Measurements from ENCODE around the gene CLEC2D.
"Not testable (repeated sequence)": the region's sequence is repeated elsewhere in the genome, so short reads cannot be mapped to it uniquely, and the experiment has no call there.

Gene CLEC2D

DNA sequence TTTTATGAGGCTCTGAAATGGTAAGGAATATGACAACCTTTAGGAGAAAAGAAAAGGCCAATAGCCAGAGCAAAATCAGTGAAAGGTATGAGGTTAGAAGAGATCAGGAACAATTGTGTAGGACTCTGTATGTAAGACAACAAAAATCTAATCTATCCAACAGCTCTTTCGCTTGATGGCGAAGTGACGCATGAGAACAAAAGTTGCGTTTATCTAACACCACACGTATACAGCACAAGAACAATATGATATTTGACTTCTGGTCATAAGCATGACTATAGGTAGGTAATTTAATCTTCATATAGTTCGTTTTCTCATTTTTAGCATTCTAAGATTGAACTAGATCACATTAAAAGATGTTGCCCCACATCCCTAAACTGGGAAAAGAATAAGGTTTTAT, 61.9 kb downstream of the CLEC2D start:
- DNase-seq: no peak

DNA sequence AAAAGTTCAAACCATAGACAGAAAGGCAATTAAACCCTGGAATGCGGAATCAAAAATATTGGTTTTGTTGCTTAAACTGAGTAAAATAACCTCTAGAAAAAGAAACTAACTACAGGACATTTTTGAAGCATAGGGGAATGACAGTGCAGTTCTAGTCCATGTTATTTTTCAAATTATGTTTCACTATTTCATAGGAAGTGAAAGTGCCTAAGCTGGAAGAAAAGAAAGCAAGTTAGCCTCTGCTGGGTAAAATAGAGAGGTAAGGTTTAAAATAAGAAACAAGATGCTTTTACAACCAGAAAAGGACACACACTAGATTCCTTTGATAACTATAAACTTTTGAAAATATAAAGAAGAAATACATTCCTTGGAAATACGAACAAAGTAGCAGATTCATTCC, 62.3 kb downstream of the CLEC2D start:
- no peak for DNase-seq

DNA sequence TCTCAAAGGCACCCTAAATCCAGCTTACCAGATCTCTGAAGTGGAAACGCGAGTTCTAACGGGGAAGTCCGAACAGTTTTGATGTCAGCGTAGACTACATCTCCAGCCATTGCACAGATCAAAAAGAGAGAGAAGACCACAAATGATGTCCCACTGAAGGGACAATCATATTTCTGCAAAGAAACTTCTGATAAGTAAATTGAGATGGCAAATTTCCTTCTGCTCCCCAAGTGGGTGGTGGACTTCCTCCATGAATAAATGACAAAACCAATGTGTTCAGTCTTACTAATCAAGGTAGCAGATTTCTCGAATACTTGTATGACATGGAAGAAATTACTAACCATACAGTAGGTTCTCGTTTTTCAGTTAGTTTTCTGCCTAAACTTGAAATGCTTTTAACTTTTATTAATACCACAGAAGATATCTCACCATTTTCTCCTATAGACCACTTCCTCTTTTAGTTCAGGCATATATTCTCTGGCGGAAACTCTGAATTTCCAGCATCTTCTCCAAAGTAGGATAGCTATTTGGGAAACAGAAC, 63.5 kb downstream of the CLEC2D start, which contains the start of gene CLECL1:
Gene CLECL1 (minus strand): TSS at position 177 of the 541 bp plus-strand sequence.
- DNase-seq: no peak

DNA sequence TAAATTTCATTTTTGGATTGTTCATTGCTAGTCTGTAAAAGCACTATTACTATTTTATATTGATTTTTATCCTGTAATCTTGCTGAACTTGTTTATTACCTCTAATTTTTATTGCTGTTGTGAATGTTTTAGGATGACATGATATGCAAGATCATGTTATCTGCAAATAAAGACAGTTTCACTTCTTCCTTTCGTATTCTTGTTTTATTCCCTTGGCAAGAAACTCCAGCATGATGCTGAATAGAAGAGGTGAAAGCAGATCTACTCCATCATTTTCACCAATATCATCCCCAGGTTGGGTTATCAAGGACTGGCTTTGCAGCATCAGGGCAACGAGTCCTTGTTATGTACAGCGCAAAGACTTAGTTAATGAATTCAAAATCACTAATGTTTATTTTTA, 66.1 kb downstream of the CLEC2D start:
- no peak for DNase-seq

DNA sequence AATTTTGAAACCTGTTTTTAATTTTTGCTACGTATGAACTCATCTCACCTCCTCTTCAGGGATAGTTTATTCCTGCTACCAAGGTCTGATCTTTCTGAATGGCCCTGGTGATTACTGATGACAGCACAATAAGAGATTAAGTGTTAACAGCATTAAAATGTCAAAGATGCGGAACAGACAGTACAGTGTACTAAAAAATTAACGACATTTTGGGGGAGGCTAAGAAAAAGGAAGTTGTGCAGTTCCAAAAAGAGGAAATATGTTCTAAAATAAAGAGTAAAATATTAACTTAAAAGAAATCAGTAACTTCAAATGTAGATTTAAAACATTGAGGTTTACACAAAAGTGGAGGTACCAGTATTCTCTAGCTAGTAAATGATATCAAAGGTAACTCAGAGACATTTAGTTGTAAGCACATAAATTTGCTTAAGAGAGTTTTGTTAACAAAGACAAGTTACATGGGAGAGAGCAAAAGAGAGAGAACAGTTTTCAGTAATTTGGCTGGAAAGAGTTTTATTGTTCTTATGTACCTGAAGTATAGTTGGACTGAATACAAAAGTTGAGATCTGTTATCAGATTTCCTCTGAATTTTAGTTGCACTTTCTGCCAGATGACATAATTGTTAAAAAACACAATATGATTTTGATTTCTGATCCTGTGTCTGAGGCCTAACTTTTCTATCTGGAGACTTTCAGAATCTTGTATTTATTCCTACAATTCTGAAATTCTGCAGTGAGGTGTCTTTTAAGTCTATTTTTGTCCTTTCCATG, 67.6 kb downstream of the CLEC2D start:
- DNase-seq: no peak

DNA sequence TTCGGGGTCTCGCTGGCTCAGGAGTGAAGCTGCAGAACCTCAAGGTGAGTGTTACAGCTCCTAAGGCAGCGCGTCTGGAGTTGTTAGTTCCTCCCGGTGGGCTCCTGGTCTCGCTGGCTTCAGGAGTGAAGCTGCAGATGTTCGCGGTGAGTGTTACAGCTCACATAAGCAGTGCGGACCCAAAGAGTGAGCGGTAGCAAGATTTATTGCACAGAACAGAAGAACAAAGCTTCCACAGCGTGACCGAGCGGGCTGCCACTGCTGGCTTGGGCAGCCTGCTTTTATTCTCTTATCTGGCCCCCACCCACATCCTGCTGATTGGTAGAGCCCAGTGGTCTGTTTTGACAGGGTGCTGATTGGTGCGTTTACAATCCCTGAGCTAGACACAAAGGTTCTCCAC, 69.4 kb downstream of the CLEC2D start:
- DNase-seq: not testable (repeated sequence)

DNA sequence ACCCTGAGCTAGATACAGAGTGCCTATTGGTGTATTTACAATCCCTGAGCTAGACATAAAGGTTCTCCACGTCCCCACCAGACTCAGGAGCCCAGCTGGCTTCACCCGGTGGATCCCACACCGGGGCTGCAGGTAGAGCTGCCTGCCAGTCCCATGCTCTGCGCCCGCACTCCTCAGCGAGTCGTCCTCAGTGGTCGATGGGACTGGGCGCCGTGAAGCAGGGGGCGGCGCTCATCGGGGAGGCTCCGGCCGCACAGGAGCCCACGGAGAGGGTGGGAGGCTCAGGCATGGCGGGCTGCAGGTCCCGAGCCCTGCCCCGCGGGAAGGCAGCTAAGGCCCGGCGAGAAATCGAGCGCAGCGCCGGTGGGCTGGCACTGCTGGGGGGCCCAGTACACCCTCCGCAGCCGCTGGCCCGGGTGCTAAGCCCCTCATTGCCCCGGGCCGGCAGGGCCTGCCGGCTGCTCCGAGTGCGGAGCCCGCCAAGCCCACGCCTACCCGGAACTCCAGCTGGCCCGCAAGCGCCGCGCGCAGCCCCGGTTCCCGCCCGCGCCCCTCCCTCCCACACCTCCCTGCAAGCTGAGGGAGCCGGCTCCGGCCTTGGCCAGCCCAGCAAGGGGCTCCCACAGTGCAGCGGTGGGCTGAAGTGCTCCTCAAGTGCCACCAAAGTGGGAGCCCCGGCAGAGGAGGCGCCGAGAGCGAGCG, 70.0 kb downstream of the CLEC2D start:
- not testable (repeated sequence) for DNase-seq

DNA sequence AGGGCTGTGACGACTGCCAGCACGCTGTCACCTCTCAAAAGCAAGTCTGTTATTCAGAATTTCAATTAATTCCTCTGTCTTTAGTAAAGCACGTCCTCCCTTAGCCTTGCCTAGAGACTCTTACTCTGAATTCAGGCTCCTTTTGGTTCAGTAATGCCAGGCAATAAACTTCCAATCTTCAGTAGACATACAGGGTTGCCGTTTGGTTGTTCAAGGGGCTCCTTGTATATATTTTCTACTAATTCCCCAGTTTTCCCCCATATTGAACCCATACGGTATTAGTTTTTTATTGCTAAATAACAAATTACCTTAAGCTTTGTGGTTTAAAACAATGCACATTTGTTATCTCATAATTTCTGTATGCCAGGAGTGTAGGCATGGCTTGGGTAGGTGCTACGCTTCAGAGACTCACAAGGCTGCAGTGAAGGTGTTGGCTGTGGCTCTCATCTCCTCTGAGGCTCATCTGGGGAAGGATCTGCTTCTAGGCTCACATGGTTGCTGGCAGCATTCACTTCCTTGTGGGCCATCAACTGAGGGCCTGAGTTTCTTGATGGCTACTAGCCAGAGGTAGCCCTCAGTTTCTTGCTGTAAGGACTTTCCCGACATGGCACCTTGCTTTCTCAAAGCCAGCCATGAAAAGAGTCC, 70.7 kb downstream of the CLEC2D start:
- DNase-seq: no peak

DNA sequence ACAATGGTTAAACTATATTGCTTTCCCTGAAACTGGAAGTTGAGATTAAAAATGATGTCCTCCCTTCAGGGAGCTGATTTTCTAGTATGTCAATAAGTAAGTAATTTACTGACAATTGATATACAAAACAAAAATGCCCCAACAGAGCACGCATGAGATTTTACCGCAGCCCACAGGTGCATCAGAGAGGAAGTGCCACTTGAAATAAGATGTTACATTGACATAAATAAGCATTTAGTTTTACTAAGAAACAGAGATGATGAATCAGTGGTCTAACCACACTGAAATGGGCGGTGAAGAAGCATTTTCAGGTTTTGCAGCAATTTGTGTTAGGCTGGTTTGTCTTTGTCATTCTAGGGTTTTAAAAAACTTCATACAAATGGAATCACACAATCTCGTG, 72.2 kb downstream of the CLEC2D start:
- peak; percentile 48 for DNase-seq

DNA sequence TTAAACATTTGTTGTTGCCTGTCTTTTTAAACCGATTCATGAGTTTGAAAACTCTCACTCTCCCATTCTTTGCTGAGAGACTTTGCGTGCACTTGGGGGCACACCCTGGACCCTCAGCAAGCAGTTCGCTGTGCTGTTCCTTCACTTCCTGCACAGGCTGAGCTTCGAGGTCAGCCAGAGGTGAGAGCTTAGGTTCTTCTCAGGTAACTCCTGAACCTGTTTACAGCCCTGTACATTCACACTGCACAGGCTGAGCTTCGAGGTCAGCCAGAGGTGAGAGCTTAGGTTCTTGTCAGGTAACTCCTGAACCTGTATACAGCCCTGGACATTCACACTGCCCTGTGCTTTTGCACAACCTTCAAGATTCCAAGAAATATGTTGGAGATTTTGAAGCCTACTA, 73.1 kb downstream of the CLEC2D start:
- DNase-seq: no peak

DNA sequence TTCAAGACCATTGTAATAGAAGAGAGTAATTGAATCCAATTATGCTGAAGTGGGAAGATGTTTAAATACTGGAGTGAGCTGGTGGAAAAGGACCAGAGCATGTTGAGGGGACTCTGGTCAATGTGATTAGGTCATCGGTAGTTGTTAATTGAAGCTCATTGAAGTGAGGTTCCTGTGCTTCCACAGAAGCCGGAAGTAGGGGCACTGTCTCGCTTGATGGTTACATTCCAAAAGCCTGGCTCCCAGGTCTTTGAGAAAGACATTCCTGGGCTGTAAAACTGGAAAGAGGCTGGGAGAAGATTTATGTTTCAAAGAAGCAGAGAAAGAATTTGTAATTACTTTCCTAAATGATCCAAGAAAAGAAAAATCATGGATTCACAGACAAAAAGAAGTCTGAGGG, 75.7 kb downstream of the CLEC2D start:
- DNase-seq: no peak
